M059J (cell line): Measurements from ENCODE around the gene NLRP9. TPM values are rescaled to one million over a fixed set of nuclear protein-coding genes. Genes with fewer than 3 reads are reported as not detected.

ENCODE experiments used
- DNase-seq: peaks from one replicate; pipeline ENCODE4 v3.0.0-alpha.2; 2012; ENCODE audit warnings: low read depth
- total RNA-seq: library from RNA; depleted of rRNA; stranded (reverse); fragments of >200 nt; shearing (Covaris generic); gene quantifications from 2 replicates; pipeline ENCODE4 v1.2.3, GENCODE V29; 2014

The NLRP9 gene
- total RNA-seq, 1 experiment from 2014 or later: not detected

DNA sequence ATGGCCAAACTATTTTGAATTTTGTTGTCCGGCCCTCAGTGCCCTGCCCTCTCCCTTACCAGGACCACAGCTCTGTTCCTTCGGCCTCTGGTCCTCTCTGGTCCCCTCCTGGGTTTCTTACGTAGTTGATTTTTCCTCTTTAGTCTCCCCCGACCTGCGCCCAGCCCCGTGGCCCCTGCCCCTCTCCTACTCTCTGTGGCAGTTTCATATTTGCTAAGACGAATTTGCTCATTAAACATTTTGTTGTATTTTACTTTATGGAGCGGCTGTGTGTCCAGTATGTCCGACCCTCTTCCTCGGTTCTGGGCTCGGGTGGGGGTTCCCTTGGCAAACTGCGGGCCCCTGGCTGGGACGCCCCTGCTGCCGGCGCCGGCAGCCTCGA, 63.8 kb downstream of the NLRP9 start:
- DNase-seq: no peak

DNA sequence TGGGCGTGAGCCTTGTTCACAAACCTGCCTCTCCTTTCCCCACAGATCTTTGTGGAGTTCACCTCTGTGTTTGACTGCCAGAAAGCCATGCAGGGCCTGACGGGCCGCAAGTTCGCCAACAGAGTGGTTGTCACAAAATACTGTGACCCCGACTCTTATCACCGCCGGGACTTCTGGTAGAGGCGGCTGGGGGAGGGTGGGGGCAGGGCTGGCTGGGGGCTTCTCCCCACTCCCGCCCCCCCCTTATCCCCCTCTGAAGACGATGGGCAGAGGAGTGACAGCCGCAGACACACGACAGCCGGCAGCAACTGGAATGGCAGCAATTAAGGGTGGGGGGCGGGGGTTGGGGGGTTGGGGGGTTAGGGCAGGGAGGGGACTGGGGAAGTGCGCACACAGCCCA, 64.3 kb downstream of the NLRP9 start:
- no peak for DNase-seq

DNA sequence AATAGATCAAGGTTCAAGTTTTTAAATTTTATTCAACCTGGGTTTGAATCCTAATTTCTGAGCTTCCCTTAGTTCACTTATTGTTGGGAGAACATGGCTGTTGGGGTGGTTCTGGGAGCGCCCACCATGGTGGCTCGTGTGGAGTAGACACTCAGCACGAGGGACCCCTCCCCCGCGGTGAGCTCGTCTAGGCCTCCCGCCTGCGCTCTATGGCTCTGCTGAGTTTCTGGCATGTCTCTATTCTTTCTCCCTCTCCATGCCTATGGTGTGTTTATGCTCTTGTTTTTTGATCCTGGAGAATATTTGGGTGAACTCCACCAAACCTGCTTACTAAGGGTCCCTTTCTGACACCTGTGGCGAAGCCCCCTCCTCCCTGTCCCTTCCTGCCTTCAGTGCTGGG, 64.7 kb downstream of the NLRP9 start:
- DNase-seq: no peak

DNA sequence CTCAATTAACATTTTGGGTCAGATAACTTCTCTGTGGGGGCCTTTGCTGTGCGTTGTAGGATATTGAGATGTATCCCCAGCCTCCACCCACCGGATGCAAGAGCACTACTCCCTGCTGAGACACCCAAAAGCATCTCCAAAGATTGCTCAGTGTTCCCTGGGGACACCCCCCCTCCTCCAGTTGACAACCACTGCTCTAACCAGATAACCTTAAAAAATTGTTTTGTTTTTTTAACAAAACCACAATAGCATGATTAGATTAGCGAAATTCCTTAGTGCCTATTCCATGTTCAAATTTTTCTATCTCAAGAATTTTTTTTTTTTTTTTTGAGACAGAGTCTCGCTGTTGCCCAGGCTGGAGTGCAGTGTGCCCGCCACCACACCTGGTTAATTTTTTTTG, 65.8 kb downstream of the NLRP9 start:
- peak; percentile 32 for DNase-seq

DNA sequence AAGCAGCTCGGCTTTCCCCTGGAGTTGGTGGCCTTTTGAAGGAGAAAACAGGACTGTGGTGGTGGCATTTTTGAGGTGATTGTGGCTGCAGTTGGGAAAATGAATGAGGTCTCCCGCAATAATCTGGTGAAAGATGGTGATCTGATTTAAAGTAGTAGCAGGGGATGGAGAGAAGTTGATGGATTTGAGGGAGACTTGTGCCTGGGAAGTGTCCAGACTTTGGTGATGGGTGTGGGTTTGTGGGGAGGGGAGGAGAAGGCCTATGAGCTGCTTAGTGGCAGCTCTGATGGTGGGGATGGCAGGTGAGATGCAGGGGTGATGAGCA, 67.2 kb downstream of the NLRP9 start:
- no peak for DNase-seq

DNA sequence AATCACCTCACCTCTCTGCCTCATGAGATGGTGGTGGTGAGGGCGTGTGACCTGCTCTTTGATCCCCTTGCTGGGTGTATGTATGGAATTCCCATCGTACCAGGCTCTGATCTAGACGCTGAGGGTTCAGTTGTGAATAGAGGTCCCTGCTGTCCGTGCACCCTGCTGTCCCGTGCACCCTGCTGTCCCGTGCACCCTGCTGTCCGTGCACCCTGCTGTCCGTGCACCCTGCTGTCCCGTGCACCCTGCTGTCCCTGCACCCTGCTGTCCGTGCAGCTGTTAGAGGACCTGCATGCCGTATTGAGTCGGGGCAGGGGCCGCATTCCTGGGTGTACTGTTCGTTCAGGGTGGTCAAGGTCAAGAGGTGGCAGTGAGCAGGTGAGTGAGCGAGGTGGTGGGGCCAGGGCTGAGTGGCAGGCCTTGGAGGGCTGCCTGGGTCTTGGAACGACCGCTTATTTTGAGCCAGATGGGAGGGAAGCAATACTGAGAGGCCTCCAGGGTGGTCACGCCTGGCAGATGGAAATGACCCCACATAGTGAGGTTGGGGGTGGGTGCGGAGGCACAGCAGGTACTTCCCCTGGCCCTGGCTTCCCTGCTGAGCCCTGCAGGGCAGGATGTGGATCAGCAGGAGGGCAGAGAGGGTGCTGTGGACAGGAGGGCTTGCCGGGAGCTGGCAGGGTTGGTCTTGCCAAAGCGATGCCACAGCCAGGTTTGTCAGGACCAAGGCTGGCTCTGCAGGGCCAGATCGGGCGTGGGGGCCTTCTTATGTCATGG, 67.7 kb downstream of the NLRP9 start:
- no peak for DNase-seq

DNA sequence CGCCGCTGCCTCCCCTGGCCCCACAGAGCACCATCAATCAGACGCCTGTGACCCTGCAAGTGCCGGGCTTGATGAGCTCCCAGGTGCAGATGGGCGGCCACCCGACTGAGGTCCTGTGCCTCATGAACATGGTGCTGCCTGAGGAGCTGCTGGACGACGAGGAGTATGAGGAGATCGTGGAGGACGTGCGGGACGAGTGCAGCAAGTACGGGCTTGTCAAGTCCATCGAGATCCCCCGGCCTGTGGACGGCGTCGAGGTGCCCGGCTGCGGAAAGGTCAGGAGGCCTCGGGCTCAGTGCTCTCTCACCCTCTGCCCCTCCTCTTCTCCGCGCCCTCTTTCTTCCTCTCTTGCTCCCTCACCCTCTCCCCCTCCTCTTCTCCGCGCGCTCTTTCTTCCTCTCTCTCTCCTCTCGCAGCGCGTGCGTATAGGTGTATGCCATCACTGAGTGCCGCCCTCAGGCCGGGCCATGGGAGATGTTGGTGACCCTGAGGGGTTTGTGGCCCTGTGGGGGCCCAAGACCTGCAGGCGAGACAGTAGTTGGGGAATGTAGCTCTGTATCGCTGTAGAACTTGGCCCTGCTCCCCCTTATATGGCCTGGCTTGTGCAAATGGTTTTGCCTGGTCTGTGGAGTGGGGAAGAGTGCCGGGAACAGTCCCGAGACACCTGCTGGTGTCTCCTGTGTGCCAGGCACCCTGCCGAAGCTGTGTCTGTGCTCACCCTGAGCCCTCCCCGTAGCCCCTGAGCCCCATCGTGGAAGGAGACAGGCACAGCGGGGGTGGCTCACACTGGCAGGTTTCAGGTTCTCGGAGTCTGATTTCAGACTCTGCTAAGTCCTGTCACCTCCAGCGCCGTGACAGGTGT, 68.6 kb downstream of the NLRP9 start:
- DNase-seq: no peak

DNA sequence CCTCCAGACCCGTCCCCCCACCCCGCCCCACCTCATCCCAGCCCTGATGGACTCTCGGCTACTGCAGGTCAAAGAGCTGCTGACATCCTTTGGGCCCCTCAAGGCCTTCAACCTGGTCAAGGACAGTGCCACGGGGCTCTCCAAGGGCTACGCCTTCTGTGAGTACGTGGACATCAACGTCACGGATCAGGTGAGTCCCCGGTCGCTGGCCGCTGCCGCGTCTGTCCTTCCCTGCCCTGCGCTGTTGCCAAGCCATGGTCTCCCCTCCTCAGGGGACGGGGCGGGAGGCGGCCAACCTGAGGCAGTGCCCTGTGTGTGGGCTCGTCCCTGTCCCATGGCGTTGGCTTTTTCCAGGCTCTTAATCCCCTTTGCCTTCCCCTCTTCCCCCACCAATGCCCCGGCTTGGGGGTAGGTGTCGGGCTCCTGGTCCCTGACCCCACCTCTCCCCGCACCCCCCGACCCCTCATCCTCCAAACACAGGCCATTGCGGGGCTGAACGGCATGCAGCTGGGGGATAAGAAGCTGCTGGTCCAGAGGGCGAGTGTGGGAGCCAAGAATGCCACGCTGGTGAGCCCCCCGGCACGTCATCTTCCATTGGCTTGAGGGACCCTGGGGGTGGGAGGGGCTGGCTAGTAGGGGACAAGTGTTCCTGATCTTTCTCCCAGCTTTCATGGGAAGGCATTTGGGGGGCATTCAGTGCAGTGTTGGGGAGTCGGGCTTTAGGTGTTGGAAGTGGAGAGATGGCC, 69.4 kb downstream of the NLRP9 start:
- DNase-seq: no peak

DNA sequence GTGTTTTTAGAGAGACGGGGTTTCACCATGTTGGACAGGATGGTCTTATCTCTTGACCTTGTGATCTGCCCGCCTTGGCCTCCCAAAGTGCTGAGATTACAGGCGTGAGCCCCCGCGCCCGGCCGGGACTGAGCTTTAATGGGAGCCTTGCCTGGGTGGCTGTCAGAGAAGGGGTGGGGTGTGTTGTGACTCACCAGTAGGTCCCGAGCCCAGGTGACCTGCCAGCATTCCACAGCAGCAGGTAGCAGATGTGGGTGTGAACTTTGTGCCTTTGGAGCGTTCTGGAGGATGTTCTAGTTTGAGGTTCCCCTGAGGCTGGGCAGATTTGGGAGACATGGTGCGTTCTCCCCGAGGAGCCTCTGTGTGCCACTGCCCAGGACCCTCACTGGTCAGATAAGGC, 70.2 kb downstream of the NLRP9 start:
- no peak for DNase-seq

DNA sequence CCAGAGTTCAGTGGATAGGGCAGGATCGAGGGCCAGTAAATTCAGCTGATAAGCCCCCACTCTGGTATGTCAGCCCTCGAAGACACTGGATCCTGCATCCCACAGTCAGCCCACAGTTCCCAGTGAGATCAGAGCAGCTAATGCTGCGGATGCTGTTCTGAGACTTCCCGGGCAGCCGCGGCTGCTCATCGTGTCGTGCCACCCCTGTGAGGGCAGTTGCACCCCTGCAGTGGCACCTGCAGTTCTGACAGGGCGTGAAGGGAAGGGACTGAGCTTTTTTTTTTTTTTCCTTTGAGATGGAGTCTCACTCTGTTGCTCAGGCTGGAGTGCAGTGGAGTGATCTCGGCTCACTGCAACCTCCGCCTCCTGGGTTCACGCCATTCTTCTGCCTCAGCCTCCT, 70.7 kb downstream of the NLRP9 start:
- DNase-seq: no peak

DNA sequence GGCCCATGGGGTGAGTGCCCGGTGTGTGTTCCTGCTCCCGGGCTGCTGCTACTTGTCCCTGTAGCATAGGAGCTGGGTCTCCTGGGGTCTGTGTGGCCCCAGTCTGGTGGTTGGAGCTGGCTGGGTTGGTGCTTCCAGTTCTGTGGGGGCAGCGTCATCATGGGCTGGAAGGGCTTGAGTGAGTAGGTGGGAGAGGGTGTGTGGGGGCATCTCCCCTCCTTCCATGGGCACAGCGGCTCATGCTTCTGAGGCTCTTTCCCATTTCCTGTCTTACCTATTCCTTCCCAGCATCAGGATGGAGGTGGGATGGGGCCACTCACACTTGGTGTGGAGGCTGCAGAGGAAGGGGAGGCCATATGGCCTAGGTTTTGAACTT, 71.2 kb downstream of the NLRP9 start:
- DNase-seq: no peak

DNA sequence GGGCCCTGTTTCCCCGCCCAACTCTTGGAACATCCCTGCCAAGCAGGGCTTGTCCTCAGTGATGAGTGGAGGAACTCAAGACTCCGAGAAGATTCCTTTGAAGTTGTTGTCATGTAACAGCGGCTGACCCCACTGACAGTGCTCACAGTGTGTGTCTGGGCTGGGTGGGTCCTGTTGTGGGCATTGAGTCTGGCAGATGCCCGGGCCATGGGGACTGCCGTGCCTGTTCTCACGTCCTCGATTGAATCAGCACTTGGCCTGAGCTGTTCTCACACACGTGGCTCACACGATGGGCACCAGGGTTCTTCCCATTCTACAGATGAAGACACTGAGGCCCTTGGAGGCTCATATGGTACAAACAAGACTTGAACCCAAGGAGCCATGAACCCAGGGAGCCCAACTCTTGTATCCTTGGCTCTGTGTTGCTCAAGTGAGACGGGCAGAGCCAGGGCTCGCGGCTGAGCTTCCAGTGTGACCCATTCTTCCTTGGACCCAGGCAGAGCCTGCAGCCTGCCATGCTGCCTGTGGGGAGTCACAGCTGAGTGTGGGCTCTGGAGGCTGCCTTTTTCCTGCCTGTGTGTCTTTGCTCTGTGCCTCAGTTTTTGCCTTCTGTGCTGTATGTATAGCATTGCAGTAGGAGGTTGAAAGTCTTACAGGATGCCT, 71.7 kb downstream of the NLRP9 start:
- DNase-seq: no peak

DNA sequence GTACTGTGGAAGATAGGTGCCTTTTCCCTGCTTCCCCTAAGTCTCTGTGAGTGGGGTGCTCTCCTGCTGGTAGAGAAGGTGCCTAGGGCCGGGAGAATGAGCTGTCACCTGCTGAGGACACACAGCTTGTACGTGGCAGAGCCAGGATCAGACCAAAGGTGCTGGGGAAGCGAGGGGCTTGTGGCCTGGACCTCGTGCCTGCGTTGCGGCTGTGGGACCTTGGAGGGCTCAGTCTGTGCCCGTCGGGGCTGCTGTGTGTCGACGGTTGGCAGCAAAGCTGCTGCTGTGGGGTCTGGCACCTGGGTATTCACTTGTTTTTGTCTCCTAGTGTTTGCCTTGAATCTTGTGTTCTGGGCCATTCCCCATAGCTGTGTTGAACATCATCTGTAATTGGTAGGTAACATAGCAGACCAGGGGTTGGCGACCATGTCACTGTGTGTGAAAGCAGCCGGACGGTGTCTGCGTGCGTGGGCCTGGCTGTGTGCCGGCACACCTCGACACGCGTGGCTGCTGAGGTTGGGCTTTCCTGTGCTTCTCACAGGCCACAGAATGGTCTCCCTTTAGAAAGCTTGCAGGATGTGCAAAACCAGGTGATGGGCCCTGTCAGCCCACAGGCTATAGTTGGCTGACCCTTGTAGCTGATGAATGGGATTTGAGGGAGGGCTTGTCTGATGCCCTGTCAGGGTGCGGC, 74.2 kb downstream of the NLRP9 start:
- no peak for DNase-seq

DNA sequence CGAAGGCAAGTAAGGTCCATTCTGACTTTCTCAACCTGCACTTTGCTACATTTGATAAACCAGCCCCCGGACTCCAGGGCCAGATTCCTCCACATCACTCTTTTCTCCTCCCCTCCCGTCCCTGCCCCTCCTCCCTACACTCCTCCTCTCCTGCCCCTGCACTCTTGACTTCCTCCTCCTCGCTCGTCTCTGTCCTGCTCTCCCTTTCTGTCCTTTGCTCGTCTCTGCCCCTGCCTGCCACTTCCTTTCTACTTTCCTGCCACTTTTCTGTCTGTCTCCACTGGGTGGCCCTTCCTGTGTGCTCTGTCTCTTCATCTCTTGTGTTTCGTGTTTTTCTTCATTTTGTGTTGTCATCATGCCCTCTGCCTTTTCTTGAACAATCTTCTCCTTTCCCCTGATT, 76.4 kb downstream of the NLRP9 start:
- no peak for DNase-seq

DNA sequence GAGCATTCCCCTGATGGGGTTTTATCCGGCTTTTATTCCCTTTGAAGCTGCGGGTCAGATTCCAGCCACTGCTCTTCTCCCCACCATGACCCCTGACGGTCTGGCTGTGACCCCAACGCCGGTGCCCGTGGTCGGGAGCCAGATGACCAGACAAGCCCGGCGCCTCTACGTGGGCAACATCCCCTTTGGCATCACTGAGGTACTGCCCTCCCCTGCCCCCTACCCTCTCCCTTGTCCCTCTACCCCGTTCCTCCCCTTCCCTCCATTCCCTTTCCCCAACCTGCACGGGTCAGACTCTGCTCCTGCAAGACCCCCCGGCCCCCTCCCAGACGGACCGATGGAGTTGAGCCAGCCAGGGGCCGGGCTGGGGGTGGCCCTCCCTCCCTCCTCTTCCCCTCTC, 77.2 kb downstream of the NLRP9 start:
- DNase-seq: no peak

DNA sequence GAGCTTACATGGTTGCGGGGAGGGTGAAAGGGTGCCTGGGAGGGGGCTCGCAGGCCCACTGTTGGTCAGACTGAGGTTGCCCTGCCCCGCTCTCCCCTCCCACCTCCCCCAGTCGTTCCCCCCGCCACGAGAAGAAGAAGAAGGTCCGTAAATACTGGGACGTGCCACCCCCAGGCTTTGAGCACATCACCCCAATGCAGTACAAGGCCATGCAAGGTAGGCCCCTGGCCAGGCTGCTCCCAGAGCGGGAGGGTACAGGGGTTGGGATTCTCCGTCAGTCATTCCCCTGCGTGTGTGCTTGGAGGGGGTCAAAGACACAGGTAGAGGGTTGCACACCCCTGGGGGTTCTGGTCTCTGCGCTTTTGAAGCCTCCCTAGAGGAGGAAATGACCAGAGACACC, 77.8 kb downstream of the NLRP9 start:
- DNase-seq: no peak

DNA sequence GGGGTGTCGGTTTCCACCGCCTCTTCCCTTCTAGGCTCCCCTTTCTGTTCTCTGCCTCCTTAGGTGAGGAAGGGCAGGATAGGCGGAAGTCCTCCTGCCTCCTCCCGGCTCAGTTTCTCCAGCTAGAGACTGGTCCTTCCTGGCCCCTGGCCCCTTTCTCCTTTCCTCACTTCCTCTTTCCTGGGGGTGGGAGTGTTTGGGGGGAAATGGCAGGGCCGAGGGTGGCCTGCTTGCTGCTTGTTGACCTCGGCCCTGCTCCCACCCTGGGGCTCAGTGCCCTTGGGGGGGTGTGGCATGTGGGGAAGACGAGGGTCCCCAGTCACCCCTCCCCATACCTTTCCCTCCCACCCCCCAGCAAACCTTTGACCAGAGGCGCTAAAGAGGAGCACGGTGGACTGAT, 78.4 kb downstream of the NLRP9 start:
- no peak for DNase-seq

DNA sequence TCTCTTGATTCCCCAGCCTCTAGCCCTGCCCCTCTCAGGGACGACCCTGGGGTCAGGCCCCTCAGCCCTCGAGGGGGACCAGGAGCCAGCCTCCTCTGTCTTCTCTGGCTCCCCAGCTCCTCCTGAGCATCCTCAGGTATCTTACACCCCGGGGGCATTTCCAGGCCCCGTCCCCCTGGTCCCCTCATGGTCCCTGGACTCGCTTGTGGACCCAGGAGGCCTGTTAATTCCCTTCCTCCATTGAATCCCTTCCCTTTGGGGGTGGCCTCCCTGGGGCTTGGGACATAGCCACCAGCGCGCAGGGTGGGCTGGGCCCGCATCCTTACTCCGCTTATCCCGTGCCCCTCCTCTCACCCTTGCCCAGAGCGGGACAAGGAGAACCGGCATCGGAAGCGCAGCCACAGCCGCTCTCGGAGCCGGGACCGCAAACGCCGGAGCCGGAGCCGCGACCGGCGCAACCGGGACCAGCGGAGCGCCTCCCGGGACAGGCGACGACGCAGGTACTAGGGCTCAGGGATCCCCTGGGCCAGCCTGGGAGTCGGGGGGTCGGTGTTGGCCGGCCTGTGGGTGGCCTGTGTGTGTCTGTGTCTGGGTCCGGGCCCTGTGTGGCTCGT, 79.2 kb downstream of the NLRP9 start:
- no peak for DNase-seq
